Hepatocyte (in vitro differentiated cells): Measurements from ENCODE around the gene ST8SIA6. TPM values are rescaled to one million over a fixed set of nuclear protein-coding genes. Genes with fewer than 3 reads are reported as not detected.

Source experiments
- DNase-seq: peaks from one replicate; pipeline ENCODE4 v3.0.0-alpha.2; 2016; ENCODE audit warnings: low spot score
- H2AFZ ChIP-seq: fragments of 200-600 bp; sonication (generic); 2 replicates; pipeline ENCODE4 v1.6.0; 2016; ENCODE audit warnings: antibody characterized with exemption, mild to moderate bottlenecking
- H3K27ac ChIP-seq: fragments of 200-600 bp; sonication (generic); 2 replicates; pipeline ENCODE4 v1.5.1; 2016; ENCODE audit warnings: mild to moderate bottlenecking
- H3K27me3 ChIP-seq: fragments of 200-600 bp; sonication (generic); 2 replicates; pipeline ENCODE4 v1.6.1; 2016
- H3K36me3 ChIP-seq: fragments of 200-600 bp; sonication (generic); replicated peaks from 2 replicates; pipeline ENCODE4 v1.5.1; 2016; ENCODE audit warnings: low read depth; ENCODE audit not compliant: insufficient read depth
- H3K4me1 ChIP-seq: fragments of 200-600 bp; sonication (generic); 2 replicates; pipeline ENCODE4 v1.5.1; 2016; ENCODE audit warnings: mild to moderate bottlenecking, moderate library complexity; ENCODE audit not compliant: insufficient read depth
- H3K4me2 ChIP-seq: fragments of 200-600 bp; sonication (generic); 2 replicates; pipeline ENCODE4 v1.6.0; 2016
- H3K4me3 ChIP-seq: fragments of 200-600 bp; sonication (generic); 2 replicates; pipeline ENCODE4 v1.5.1; 2016; ENCODE audit warnings: mild to moderate bottlenecking
- H3K79me2 ChIP-seq: fragments of 200-600 bp; sonication (generic); 2 replicates; pipeline ENCODE4 v1.6.0; 2017; ENCODE audit warnings: mild to moderate bottlenecking
- H3K9me2 ChIP-seq: fragments of 200-600 bp; sonication (generic); replicated peaks from 2 replicates; pipeline ENCODE4 v1.6.0; 2017; ENCODE audit warnings: mild to moderate bottlenecking; ENCODE audit not compliant: insufficient read depth
- H3K9me3 ChIP-seq: fragments of 200-600 bp; sonication (generic); 2 replicates; pipeline ENCODE4 v1.5.1; 2016; ENCODE audit warnings: low read depth, mild to moderate bottlenecking
- H4K20me1 ChIP-seq: fragments of 200-600 bp; sonication (generic); 2 replicates; pipeline ENCODE4 v1.6.0; 2016; ENCODE audit warnings: mild to moderate bottlenecking; ENCODE audit not compliant: insufficient read depth, poor library complexity, severe bottlenecking
- CTCF ChIP-seq: fragments of 200-600 bp; sonication (generic); IDR thresholded peaks from 2 replicates; pipeline ENCODE4 v1.5.1; 2016; ENCODE audit warnings: antibody characterized with exemption, mild to moderate bottlenecking; ENCODE audit not compliant: poor library complexity
- EZH2 ChIP-seq: fragments of 200-600 bp; sonication (generic); IDR thresholded peaks from 2 replicates; pipeline ENCODE4 v1.6.1; 2016; ENCODE audit warnings: antibody characterized with exemption, mild to moderate bottlenecking, borderline replicate concordance
- EZH2phosphoT487 ChIP-seq: fragments of 200-600 bp; sonication (generic); IDR thresholded peaks from one replicate; pipeline ENCODE4 v1.6.1; 2018; ENCODE audit warnings: antibody characterized with exemption, mild to moderate bottlenecking, low read depth, moderate library complexity; ENCODE audit not compliant: unreplicated experiment, severe bottlenecking
- WGBS: methylation state at CpG from one replicate; pipeline ENCODE4 v1.1.6; 2016; ENCODE audit warnings: low lambda C conversion rate; ENCODE audit errors: missing lambda C conversion rate; 5-methylcytosine and 5-hydroxymethylcytosine counted together
- polyA plus RNA-seq: library from polyadenylated mRNA; unstranded; fragments of >200 nt; fragmentation: Nextera tagmentation; extraction: Ambion mirVana; gene quantifications from 2 replicates; pipeline ENCODE4 v1.2.1, GENCODE V29; 2016
- total RNA-seq: library from RNA; depleted of rRNA; stranded (reverse); fragments of >200 nt; gene quantifications from 2 replicates; pipeline ENCODE4 v1.2.3, GENCODE V29; 2014

The ST8SIA6 gene
- total and polyA plus RNA-seq, 2 experiments from 2014 or later: 0.10 TPM; not detected in 1

- Histone ChIP-seq H3K27ac (no peak overlapping the region), H4K20me1 (no peaks in the 10 kb centered on the region), H3K4me3 (no peak overlapping the region), H3K4me1 (no peaks in the 10 kb centered on the region), H3K9me2 (no peaks in the 10 kb centered on the region), H3K4me2 (no peak overlapping the region), H3K9me3 (no peaks in the 10 kb centered on the region), H3K27me3 (no peaks in the 10 kb centered on the region), H3K36me3 (no peaks in the 10 kb centered on the region), H2AFZ (no peak overlapping the region), H3K79me2 (no peaks in the 10 kb centered on the region)
- TF ChIP-seq CTCF (no peak), EZH2 (no peak), EZH2phosphoT487 (no peak)
- no peak for DNase-seq
- 72% methylated on average over 6 of the region's 6 CpGs for WGBS
Observed at GRCh38 chr10:17425584-17426262, 28.7 kb downstream of the ST8SIA6 start.

GRCh38 chr10:17423632-17424186 lies 30.7 kb downstream of the ST8SIA6 start:
- Histone ChIP-seq H4K20me1 (no peaks in the 10 kb centered on the region), H3K27ac (no peak overlapping the region), H3K4me2 (no peak overlapping the region), H3K4me1 (no peaks in the 10 kb centered on the region), H3K9me3 (no peaks in the 10 kb centered on the region), H3K27me3 (no peaks in the 10 kb centered on the region), H3K4me3 (no peak overlapping the region), H3K36me3 (no peaks in the 10 kb centered on the region), H3K79me2 (no peaks in the 10 kb centered on the region), H2AFZ (no peak overlapping the region), H3K9me2 (no peaks in the 10 kb centered on the region)
- TF ChIP-seq CTCF (no peak), EZH2 (no peak), EZH2phosphoT487 (no peak)
- DNase-seq: no peak
- WGBS: 87% methylated on average over 2 of the region's 2 CpGs

GRCh38 chr10:17422931-17423330 lies 31.5 kb downstream of the ST8SIA6 start:
- H3K27ac ChIP-seq: no peak overlapping the region
- no peaks in the 10 kb centered on the region for H3K36me3 ChIP-seq
- DNase-seq: no peak
- H3K4me2 ChIP-seq: no peak overlapping the region
- H3K4me3 ChIP-seq: no peak overlapping the region
- 90% methylated on average over 5 of the region's 5 CpGs for WGBS
- no peaks in the 10 kb centered on the region for H3K9me2 ChIP-seq
- no peaks in the 10 kb centered on the region for H3K27me3 ChIP-seq
- H3K9me3 ChIP-seq: no peaks in the 10 kb centered on the region
- H3K4me1 ChIP-seq: no peaks in the 10 kb centered on the region
- H3K79me2 ChIP-seq: no peaks in the 10 kb centered on the region
- H2AFZ ChIP-seq: no peak overlapping the region
- TF ChIP-seq EZH2phosphoT487 (no peak), EZH2 (no peak), CTCF (no peak)
- no peaks in the 10 kb centered on the region for H4K20me1 ChIP-seq
